Measurements from ENCODE around the gene ANHX.

- no peak for TF ChIP-seq JUN (CRISPR knock-in tag; IDR thresholded peaks at IDR 0.05)
- no peak for TF ChIP-seq CREB1 (IDR thresholded peaks at IDR 0.05)
- TF ChIP-seq CREB1 (CRISPR knock-in tag; IDR thresholded peaks at IDR 0.05): no peak
Measured at GRCh38 chr12:133222211-133222610, 13.5 kb downstream of the ANHX start.
